GM12872 (cell line): ENCODE results near the gene RELT.

ENCODE experiments used
- CTCF ChIP-seq: IDR thresholded peaks from 3 replicates; pipeline ENCODE4 v1.5.1; 2011; ENCODE audit warnings: low read depth, mild to moderate bottlenecking, low read length, moderate library complexity; ENCODE audit not compliant: insufficient read depth

Gene RELT

GRCh38 chr11:73399636-73400035 is 23.4 kb downstream of the RELT start:
- TF ChIP-seq CTCF, result no peak

GRCh38 chr11:73400293-73400692 is 24.1 kb downstream of the RELT start:
- TF ChIP-seq CTCF, result no peak

GRCh38 chr11:73401217-73401923 is 25.2 kb downstream of the RELT start:
- no peak for TF ChIP-seq CTCF

- TF ChIP-seq CTCF, result no peak
These were observed 26.0 kb downstream of the RELT start for GRCh38 chr11:73401924-73402833.

GRCh38 chr11:73402834-73403185 is 26.6 kb downstream of the RELT start:
- TF ChIP-seq CTCF, result peak; percentile 42; the same call in 2 of the 3 replicates

GRCh38 chr11:73403541-73403940 is 27.3 kb downstream of the RELT start:
- TF ChIP-seq CTCF, result no peak

- TF ChIP-seq CTCF, result 0 out of 3 replicates have a peak, but pooled peaks have one; percentile 26
These were observed 27.8 kb downstream of the RELT start for GRCh38 chr11:73404048-73404447.
